ENCODE results near the gene IRAK1BP1. TPM values are rescaled to one million over a fixed set of nuclear protein-coding genes. Genes with fewer than 3 reads are reported as not detected.
A peak's percentile ranks its signal among the peaks of the same experiment; 100 is the strongest.
"Not testable (repeated sequence)": the region's sequence is repeated elsewhere in the genome, so short reads cannot be mapped to it uniquely, and the experiment has no call there.

The IRAK1BP1 gene
- total RNA-seq, 1 donor from 2014 or later = 7.0 TPM

DNA sequence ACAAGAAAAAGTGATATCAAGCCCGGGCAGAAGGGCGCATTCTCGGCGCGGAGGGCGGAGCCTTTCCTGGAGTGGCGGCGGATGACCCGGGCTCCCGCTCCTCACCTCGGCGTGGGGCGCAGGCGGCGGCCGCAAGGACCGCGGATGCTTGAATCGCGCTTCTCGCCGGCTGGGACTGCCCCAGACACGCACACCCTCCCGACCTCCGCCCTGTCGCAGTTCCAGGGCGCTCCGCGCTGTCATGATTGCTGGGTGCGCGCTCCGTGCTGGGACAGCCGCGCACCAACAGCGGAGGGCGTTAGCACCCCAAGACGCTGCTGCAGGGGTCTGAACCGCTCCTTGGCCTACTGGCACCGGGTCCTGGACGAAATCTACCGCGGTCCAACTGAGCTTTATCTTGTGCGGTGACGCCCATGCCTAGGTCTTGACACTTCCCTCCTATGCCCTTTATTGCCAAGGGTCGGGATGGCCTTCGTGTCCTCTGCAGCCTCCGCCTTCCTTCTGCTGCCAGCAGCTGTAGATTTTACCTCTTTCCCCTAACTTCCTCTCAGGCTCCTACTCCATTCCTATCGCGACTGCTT lies 43.3 kb downstream of the IRAK1BP1 start:
- peaks cover 14% of the 10 kb centered on the region for H3K4me1 Mint-ChIP-seq (ENCODE audit: unreplicated experiment)
- peaks cover 16% of the 10 kb centered on the region for H3K27me3 Mint-ChIP-seq
- TF ChIP-seq CTCF (conservative IDR thresholded peaks at IDR 0.05) = no peak
- peak; percentile 65 for DNase-seq (ENCODE audit: extremely low spot score, unreplicated experiment)
- peak overlapping the region; percentile 4 for H3K27ac Mint-ChIP-seq
- H3K4me3 Mint-ChIP-seq = peak overlapping the region; percentile 80
- peaks cover 5% of the 10 kb centered on the region for H3K36me3 Mint-ChIP-seq
- peaks cover 2% of the 10 kb centered on the region for H3K9me3 Mint-ChIP-seq

GRCh38 chr6:78911218-78911940 lies 44.0 kb downstream of the IRAK1BP1 start:
- Mint-ChIP-seq H3K36me3 (peaks cover 5% of the 10 kb centered on the region), H3K9me3 (peaks cover 9% of the 10 kb centered on the region), H3K27me3 (peaks cover 16% of the 10 kb centered on the region), H3K4me1 (ENCODE audit: unreplicated experiment) (peaks cover 14% of the 10 kb centered on the region), H3K27ac (peak overlapping the region; percentile 4), H3K4me3 (peak overlapping the region; percentile 80)
- TF ChIP-seq CTCF (conservative IDR thresholded peaks at IDR 0.05) = no peak
- no peak for DNase-seq (ENCODE audit: extremely low spot score, unreplicated experiment)

- Mint-ChIP-seq H3K27ac (no peak overlapping the region), H3K4me1 (ENCODE audit: unreplicated experiment) (peaks cover 2% of the 10 kb centered on the region), H3K9me3 (peaks cover 25% of the 10 kb centered on the region), H3K36me3 (peaks cover 4% of the 10 kb centered on the region), H3K4me3 (no peak overlapping the region), H3K27me3 (peaks cover under 1% of the 10 kb centered on the region)
- no peak for TF ChIP-seq CTCF (conservative IDR thresholded peaks at IDR 0.05)
- no peak for DNase-seq (ENCODE audit: extremely low spot score, unreplicated experiment)
Measured at GRCh38 chr6:78916411-78916810, 49.1 kb downstream of the IRAK1BP1 start.

DNA sequence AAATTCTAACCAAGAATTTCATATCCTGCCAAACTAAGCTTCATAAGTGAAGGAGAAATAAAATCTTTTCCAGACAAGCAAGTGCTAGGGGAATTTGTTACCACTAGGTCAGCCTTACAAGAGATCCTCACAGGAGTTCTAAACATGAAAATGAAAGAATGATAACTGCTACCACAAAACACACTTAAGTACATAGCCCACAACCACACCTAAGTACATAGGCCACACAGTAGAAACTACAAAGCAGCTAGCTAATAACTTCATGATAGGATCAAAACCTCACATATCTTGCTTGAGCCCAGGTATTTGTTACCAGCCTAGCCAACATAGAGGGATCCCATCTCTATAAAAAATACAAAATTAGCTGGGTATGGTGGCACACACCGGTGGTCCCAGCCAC lies 50.4 kb downstream of the IRAK1BP1 start:
- Mint-ChIP-seq H3K4me1 (ENCODE audit: unreplicated experiment) (no peaks in the 10 kb centered on the region), H3K27me3 (no peaks in the 10 kb centered on the region), H3K9me3 (peaks cover 25% of the 10 kb centered on the region), H3K36me3 (peaks cover 4% of the 10 kb centered on the region), H3K27ac (no peak overlapping the region), H3K4me3 (no peak overlapping the region)
- no peak for TF ChIP-seq CTCF (conservative IDR thresholded peaks at IDR 0.05)
- no peak for DNase-seq (ENCODE audit: extremely low spot score, unreplicated experiment)

- H3K27ac Mint-ChIP-seq; H3K4me1 Mint-ChIP-seq (ENCODE audit: unreplicated experiment); H3K27me3 Mint-ChIP-seq; H3K4me3 Mint-ChIP-seq; DNase-seq (ENCODE audit: extremely low spot score, unreplicated experiment); H3K36me3 Mint-ChIP-seq: not testable (repeated sequence)
- peaks cover 18% of the 10 kb centered on the region for H3K9me3 Mint-ChIP-seq
Measured at GRCh38 chr6:78921168-78921567, 53.8 kb downstream of the IRAK1BP1 start.

DNA sequence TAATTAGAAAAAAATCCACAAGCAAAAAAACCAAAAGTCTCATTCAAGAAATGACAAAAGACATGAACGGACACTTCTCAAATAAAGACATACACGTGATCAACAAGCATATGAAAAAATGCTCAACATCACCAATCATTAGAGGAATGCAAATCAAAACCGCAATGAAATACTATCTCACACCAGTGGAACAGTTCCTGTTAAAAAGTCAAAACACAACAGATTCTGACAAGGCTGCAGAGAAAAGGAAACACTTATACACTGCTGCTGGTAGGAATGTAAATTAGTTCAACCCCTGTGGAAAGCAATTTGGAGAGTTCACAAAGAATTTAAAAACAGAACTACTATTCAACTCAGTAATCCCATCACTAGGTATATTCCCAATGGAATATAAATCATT lies 58.0 kb downstream of the IRAK1BP1 start:
- peaks cover 8% of the 10 kb centered on the region for H3K9me3 Mint-ChIP-seq
- no peak for DNase-seq (ENCODE audit: extremely low spot score, unreplicated experiment)
- no peak overlapping the region for H3K27ac Mint-ChIP-seq
- H3K4me3 Mint-ChIP-seq = no peak overlapping the region
- TF ChIP-seq CTCF (conservative IDR thresholded peaks at IDR 0.05) = no peak
- H3K36me3 Mint-ChIP-seq = no peaks in the 10 kb centered on the region
- no peaks in the 10 kb centered on the region for H3K4me1 Mint-ChIP-seq (ENCODE audit: unreplicated experiment)
- H3K27me3 Mint-ChIP-seq = no peaks in the 10 kb centered on the region
